ENCODE results near the gene KRT82. TPM values are rescaled to one million over a fixed set of nuclear protein-coding genes. Genes with fewer than 3 reads are reported as not detected.

KRT82 gene
- total and polyA plus RNA-seq, 4 experiments from 2014 or later = not detected

DNA sequence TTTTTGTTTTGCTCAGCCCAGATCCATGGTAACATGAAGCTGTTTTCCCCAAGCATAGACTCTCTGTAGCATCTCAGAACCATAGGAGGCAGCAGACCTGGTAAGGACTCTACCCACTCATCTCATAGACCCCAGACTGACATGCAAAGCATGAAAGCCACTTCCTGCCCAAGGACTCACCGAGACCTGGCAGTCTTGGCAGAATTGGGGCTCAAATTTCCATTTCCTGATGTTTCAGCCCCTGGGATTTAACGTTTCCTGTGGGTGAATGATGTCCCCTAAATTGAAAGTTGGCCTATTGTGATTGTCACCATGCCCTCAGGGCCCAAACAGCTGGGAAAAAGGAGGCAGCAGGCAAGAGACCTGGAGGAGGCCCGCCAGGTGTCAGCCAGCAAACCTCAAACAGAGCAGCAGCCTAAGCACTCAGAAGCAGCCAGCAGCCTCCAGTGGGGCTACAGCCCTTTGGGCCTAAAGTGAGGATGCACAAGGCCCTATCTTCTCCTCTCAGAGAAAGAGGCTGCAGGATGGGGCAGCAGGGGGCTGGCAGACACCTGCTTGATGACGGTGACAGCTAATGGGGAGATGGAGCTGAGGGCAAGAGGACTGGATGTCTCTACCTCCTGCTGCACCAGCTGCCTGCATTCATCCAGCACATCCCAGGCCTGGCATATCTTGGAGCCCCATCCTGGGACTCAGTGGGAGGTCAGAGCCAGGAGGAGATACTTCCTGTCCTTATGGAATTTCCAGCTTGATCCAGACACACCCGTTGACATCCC lies 47.4 kb downstream of the KRT82 start:
- Histone ChIP-seq H3K27me3 (ENCODE audit: insufficient read depth, low read length) (no peaks in the 10 kb centered on the region), H3K9me3 (ENCODE audit: control insufficient read depth in 1 of 2, low read length in 2 of 2) (no peaks in the 10 kb centered on the region), H3K27ac (ENCODE audit: low read depth, low read length) (no peak overlapping the region), H3K4me3 (ENCODE audit: low read length in 2 of 2) (no peak overlapping the region), H3K4me1 (ENCODE audit: insufficient read depth, low read length) (peaks cover 12% of the 10 kb centered on the region), H3K36me3 (ENCODE audit: insufficient read depth, low read length) (no peaks in the 10 kb centered on the region)
- CTCF ChIA-PET (ENCODE audit: partially characterized antibody) = interaction anchor here (1.1 to 2.1 kb wide), 4 partner anchors 14 to 521 kb away, joined by 4 to 8 read pairs (median 4); no protein-coding TSS in a partner anchor
- Mint-ChIP-seq H3K9me3 (no peaks in the 10 kb centered on the region), H3K27me3 (peaks cover 6 to 8% of the 10 kb centered on the region in 2 donors), H3K4me3 (peak overlapping the region in 2 of 8 donors; percentile 15 to 40), H3K4me1 (peaks cover 9 to 20% (median 10%) of the 10 kb centered on the region in 4 donors), H3K27ac (peak overlapping the region in 2 of 7 donors; percentile 9 to 30), H3K36me3 (no peaks in the 10 kb centered on the region)
- intact Hi-C loops (cut with micrococcal nuclease) = no loop called here
- POLR2A ChIA-PET (ENCODE audit: partially characterized antibody) = interaction anchor here (1.3 kb wide), 1 partner anchor 31 kb away, joined by 3 read pairs; no protein-coding TSS in a partner anchor
- DNase-seq = peak in 4 of 5 donors; percentile 3 to 26 (median 14)

DNA sequence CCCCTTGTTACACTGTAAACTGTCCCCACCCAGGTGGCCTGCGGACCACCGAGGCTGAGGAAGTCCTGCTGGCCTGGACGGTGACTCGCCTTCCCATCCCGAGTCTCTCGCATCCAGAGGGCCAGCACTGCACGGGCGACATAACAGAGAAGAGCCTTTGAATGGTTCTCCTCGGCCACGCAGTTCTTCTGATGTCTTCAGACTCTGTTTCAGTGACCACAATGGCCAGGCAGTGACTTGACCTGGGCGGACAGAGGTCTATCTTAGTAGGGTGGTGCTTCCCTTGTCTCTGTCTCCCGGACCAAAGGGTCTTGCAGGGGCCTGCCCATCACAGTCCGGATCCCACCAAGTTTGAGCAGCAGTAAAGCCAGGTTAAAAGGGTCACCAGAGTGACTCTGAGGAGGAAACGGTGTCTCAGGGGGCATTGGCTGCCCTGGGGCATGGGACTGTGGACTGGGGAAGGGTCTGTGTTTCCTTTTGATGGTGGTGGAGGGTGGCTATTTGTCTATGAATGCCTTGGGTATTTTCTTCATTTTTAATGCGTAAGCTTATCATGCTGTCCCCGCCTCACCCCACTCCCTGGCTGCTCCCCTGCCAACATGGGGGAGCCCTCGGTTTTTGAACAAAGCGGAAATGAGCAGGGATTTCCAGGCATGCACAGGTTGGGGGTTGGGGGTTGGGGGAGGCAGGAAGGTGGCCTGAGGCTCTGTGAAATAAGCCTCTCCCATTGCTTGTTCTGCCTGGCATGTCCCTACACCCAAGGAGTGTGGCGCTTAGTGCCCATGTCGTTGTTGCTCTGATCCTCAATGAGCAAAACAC lies 49.2 kb downstream of the KRT82 start:
- Histone ChIP-seq H3K36me3 (ENCODE audit: insufficient read depth, low read length) (no peaks in the 10 kb centered on the region), H3K4me3 (ENCODE audit: low read length in 2 of 2) (no peak overlapping the region), H3K9me3 (ENCODE audit: control insufficient read depth in 1 of 2, low read length in 2 of 2) (no peaks in the 10 kb centered on the region), H3K27me3 (ENCODE audit: insufficient read depth, low read length) (no peaks in the 10 kb centered on the region), H3K27ac (ENCODE audit: low read depth, low read length) (no peak overlapping the region), H3K4me1 (ENCODE audit: insufficient read depth, low read length) (peaks cover 17% of the 10 kb centered on the region)
- Mint-ChIP-seq H3K36me3 (no peaks in the 10 kb centered on the region), H3K9me3 (no peaks in the 10 kb centered on the region), H3K27me3 (peaks cover 7 to 8% of the 10 kb centered on the region in 2 donors), H3K27ac (peak overlapping the region in 1 of 7 donors; percentile 22), H3K4me3 (no peak overlapping the region), H3K4me1 (peaks cover 15 to 31% (median 20%) of the 10 kb centered on the region in 4 donors)
- intact Hi-C loops (cut with micrococcal nuclease) = no loop called here
- no peak for DNase-seq
- ChIA-PET CTCF (ENCODE audit: partially characterized antibody) (interaction anchor here (1.4 kb wide), 1 partner anchor 78 kb away, joined by 4 read pairs; no protein-coding TSS in a partner anchor), POLR2A (ENCODE audit: partially characterized antibody) (no interaction called here)

- no peaks in the 10 kb centered on the region for H3K9me3 ChIP-seq (ENCODE audit: control insufficient read depth in 1 of 2, low read length in 2 of 2)
- Mint-ChIP-seq H3K4me3 (no peak overlapping the region), H3K27me3 (peaks cover 7 to 11% of the 10 kb centered on the region in 2 donors), H3K36me3 (no peaks in the 10 kb centered on the region), H3K9me3 (no peaks in the 10 kb centered on the region), H3K27ac (peak overlapping the region in 1 of 7 donors; percentile 22), H3K4me1 (peaks cover 19 to 32% (median 26%) of the 10 kb centered on the region in 4 donors)
- H3K27me3 ChIP-seq (ENCODE audit: insufficient read depth, low read length) = no peaks in the 10 kb centered on the region
- intact Hi-C loops (cut with micrococcal nuclease) = no loop called here
- no peaks in the 10 kb centered on the region for H3K36me3 ChIP-seq (ENCODE audit: insufficient read depth, low read length)
- no peak for DNase-seq
- no peak overlapping the region for H3K27ac ChIP-seq (ENCODE audit: low read depth, low read length)
- H3K4me3 ChIP-seq (ENCODE audit: low read length in 2 of 2) = no peak overlapping the region
- CTCF ChIA-PET (ENCODE audit: partially characterized antibody) = no interaction called here
- peaks cover 25% of the 10 kb centered on the region for H3K4me1 ChIP-seq (ENCODE audit: insufficient read depth, low read length)
- POLR2A ChIA-PET (ENCODE audit: partially characterized antibody) = no interaction called here
Observed at GRCh38 chr12:52356031-52356761, 49.9 kb downstream of the KRT82 start.

DNA sequence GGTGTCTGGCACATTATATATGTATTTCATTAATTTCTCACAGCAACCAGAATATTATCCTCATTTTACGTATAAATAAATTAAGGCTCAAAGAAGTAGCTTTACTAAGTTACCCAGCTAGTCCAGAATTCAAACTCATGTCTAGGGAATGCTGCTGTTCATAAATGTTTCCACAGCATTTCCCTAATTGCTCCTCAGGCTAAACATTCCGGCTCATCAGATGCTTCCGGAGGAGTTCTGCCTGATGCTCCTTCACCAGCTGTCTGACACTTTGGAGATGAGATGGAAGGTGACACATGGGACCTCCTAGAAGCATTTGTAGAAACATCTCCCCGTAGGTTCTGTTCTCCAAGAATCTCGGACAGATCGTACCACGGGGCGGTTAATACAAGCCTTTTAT lies 51.0 kb downstream of the KRT82 start:
- intact Hi-C loops (cut with micrococcal nuclease) = no loop called here
- Histone ChIP-seq H3K27me3 (ENCODE audit: insufficient read depth, low read length) (no peaks in the 10 kb centered on the region), H3K4me1 (ENCODE audit: insufficient read depth, low read length) (peaks cover 31% of the 10 kb centered on the region), H3K4me3 (ENCODE audit: low read length in 2 of 2) (no peak overlapping the region), H3K27ac (ENCODE audit: low read depth, low read length) (no peak overlapping the region), H3K9me3 (ENCODE audit: control insufficient read depth in 1 of 2, low read length in 2 of 2) (no peaks in the 10 kb centered on the region), H3K36me3 (ENCODE audit: insufficient read depth, low read length) (no peaks in the 10 kb centered on the region)
- ChIA-PET POLR2A (ENCODE audit: partially characterized antibody) (no interaction called here), CTCF (ENCODE audit: partially characterized antibody) (no interaction called here)
- Mint-ChIP-seq H3K27ac (no peak overlapping the region), H3K9me3 (no peaks in the 10 kb centered on the region), H3K27me3 (peaks cover 7 to 11% of the 10 kb centered on the region in 2 donors), H3K36me3 (no peaks in the 10 kb centered on the region), H3K4me3 (no peak overlapping the region), H3K4me1 (peaks cover 22 to 36% (median 28%) of the 10 kb centered on the region in 4 donors)
- DNase-seq = no peak

GRCh38 chr12:52354200-52354599 lies 51.9 kb downstream of the KRT82 start:
- H3K9me3 Mint-ChIP-seq = no peaks in the 10 kb centered on the region
- intact Hi-C loops (cut with micrococcal nuclease) = no loop called here
- H3K4me1 Mint-ChIP-seq = peaks cover 23 to 34% (median 26%) of the 10 kb centered on the region in 4 donors
- no peak overlapping the region for H3K27ac ChIP-seq (ENCODE audit: low read depth, low read length)
- H3K27me3 Mint-ChIP-seq = peaks cover 7% of the 10 kb centered on the region in 2 donors
- no peak overlapping the region for H3K4me3 Mint-ChIP-seq
- H3K27me3 ChIP-seq (ENCODE audit: insufficient read depth, low read length) = no peaks in the 10 kb centered on the region
- no peak overlapping the region for H3K27ac Mint-ChIP-seq
- ChIA-PET CTCF (ENCODE audit: partially characterized antibody) (no interaction called here), POLR2A (ENCODE audit: partially characterized antibody) (no interaction called here)
- no peaks in the 10 kb centered on the region for H3K36me3 ChIP-seq (ENCODE audit: insufficient read depth, low read length)
- no peaks in the 10 kb centered on the region for H3K9me3 ChIP-seq (ENCODE audit: control insufficient read depth in 1 of 2, low read length in 2 of 2)
- H3K4me3 ChIP-seq (ENCODE audit: low read length in 2 of 2) = no peak overlapping the region
- no peak for DNase-seq
- H3K4me1 ChIP-seq (ENCODE audit: insufficient read depth, low read length) = peaks cover 31% of the 10 kb centered on the region
- H3K36me3 Mint-ChIP-seq = no peaks in the 10 kb centered on the region

DNA sequence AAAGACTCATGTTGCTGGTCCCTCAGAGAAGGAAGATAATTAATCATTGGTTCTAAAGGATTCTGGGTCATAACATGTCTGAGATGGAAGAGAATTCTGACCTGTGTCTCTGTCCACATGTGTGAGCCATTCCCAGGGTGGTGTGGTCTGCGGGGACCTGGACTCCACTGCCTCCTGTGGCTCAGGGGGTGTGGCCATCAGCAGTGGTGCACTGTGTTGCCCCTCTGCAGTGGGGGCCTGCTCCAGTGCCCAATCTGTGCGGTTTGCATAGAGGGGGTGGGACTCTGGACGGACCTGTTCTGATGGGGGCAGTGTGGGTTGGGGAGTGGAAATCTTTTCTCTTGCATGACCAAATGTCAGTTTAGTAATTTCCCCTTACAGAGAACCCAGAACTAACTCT lies 52.4 kb downstream of the KRT82 start:
- CTCF ChIA-PET (ENCODE audit: partially characterized antibody) = no interaction called here
- Mint-ChIP-seq H3K27me3 (peaks cover 7% of the 10 kb centered on the region in 2 donors), H3K36me3 (no peaks in the 10 kb centered on the region), H3K4me1 (peaks cover 20 to 32% (median 23%) of the 10 kb centered on the region in 4 donors), H3K9me3 (no peaks in the 10 kb centered on the region), H3K27ac (no peak overlapping the region), H3K4me3 (no peak overlapping the region)
- Histone ChIP-seq H3K4me1 (ENCODE audit: insufficient read depth, low read length) (peaks cover 27% of the 10 kb centered on the region), H3K36me3 (ENCODE audit: insufficient read depth, low read length) (no peaks in the 10 kb centered on the region), H3K27me3 (ENCODE audit: insufficient read depth, low read length) (no peaks in the 10 kb centered on the region), H3K4me3 (ENCODE audit: low read length in 2 of 2) (no peak overlapping the region), H3K9me3 (ENCODE audit: control insufficient read depth in 1 of 2, low read length in 2 of 2) (no peaks in the 10 kb centered on the region), H3K27ac (ENCODE audit: low read depth, low read length) (no peak overlapping the region)
- no peak for DNase-seq
- intact Hi-C loops (cut with micrococcal nuclease) = no loop called here
- POLR2A ChIA-PET (ENCODE audit: partially characterized antibody) = no interaction called here

Measured in CD4-positive, alpha-beta memory T cell (primary cell).